OCI-LY7 (cell line): Measurements from ENCODE around the gene STX4. TPM values are rescaled to one million over a fixed set of nuclear protein-coding genes. Genes with fewer than 3 reads are reported as not detected.
A peak's percentile ranks its signal among the peaks of the same experiment; 100 is the strongest.

Experiments
- BruUV-seq: library from RNA; stranded (reverse); fragments of 400-500 nt; replicated peaks from 2 replicates; lab custom pipeline; 2021; lab: Mats Ljungman, UMichigan
- CTCF ChIA-PET: fragments of 300-600 bp; sonication (Branson Sonifier 250); formaldehyde crosslinking; loops from one replicate; lab custom pipeline; 2022; ENCODE audit warnings: antibody characterized with exemption; ENCODE audit not compliant: unreplicated experiment; lab: Charles Lee
- POLR2A ChIA-PET: fragments of 300-600 bp; sonication (Branson Sonifier 250); formaldehyde crosslinking; loops from one replicate; lab custom pipeline; 2022; ENCODE audit warnings: antibody characterized with exemption; lab: Charles Lee
- DNase-seq: peaks from one replicate; pipeline ENCODE4 v3.0.0-alpha.2; 2015; ENCODE audit warnings: low spot score
- H2AFZ ChIP-seq: fragments of 200-600 bp; sonication (generic), shearing (Covaris generic); 2 replicates; pipeline ENCODE4 v1.6.1; 2014; ENCODE audit warnings: mild to moderate bottlenecking, antibody characterized with exemption, low read length, moderate library complexity
- H3K27ac ChIP-seq: fragments of 200-600 bp; sonication (generic); 2 replicates; pipeline ENCODE4 v1.5.1; 2014; ENCODE audit warnings: mixed run types, low read depth, mild to moderate bottlenecking, moderate library complexity, low read length, inconsistent platforms; ENCODE audit not compliant: poor library complexity, severe bottlenecking
- H3K36me3 ChIP-seq: fragments of 200-600 bp; sonication (generic); 2 replicates; pipeline ENCODE4 v1.6.1; 2014; ENCODE audit warnings: mild to moderate bottlenecking, antibody characterized with exemption, low read length, moderate library complexity, mixed read lengths; ENCODE audit not compliant: insufficient read depth
- H3K4me1 ChIP-seq: fragments of 200-600 bp; sonication (generic); 2 replicates; pipeline ENCODE4 v1.5.1; 2014; ENCODE audit warnings: mild to moderate bottlenecking, low read length; ENCODE audit not compliant: insufficient read depth, poor library complexity, severe bottlenecking
- H3K4me2 ChIP-seq: fragments of 200-600 bp; sonication (generic); 2 replicates; pipeline ENCODE4 v1.6.1; 2014; ENCODE audit warnings: mild to moderate bottlenecking, low read length
- H3K4me3 ChIP-seq: fragments of 200-600 bp; sonication (generic); 2 replicates; pipeline ENCODE4 v1.5.1; 2014; ENCODE audit warnings: mild to moderate bottlenecking, low read depth, low read length; ENCODE audit not compliant: poor library complexity, severe bottlenecking
- H3K79me2 ChIP-seq: fragments of 200-600 bp; sonication (generic); 2 replicates; pipeline ENCODE4 v1.6.1; 2016; ENCODE audit warnings: low read depth, mild to moderate bottlenecking, low read length, moderate library complexity, mixed read lengths; ENCODE audit not compliant: insufficient read depth
- H3K9me2 ChIP-seq: fragments of 200-600 bp; sonication (generic); 2 replicates; pipeline ENCODE4 v1.6.1; 2016; ENCODE audit warnings: mild to moderate bottlenecking, low read length, mixed read lengths; ENCODE audit not compliant: insufficient read depth
- H3K9me3 ChIP-seq: fragments of 200-600 bp; sonication (generic); 2 replicates; pipeline ENCODE4 v1.6.1; 2014; ENCODE audit warnings: mild to moderate bottlenecking, mixed run types, low read length, mixed read lengths
- H4K20me1 ChIP-seq: fragments of 200-600 bp; sonication (generic); 2 replicates; pipeline ENCODE4 v1.6.1; 2014; ENCODE audit warnings: mild to moderate bottlenecking, antibody characterized with exemption, low read length, moderate library complexity, mixed read lengths; ENCODE audit not compliant: insufficient read depth
- CTCF ChIP-seq: fragments of 200-600 bp; sonication (generic); conservative IDR thresholded peaks from 2 replicates; pipeline ENCODE4 v1.5.1; 2014; ENCODE audit warnings: mild to moderate bottlenecking, antibody characterized with exemption, low read length, moderate library complexity, mixed read lengths
- EZH2phosphoT487 ChIP-seq: fragments of 200-600 bp; sonication (generic); IDR thresholded peaks from 2 replicates; pipeline ENCODE4 v1.6.1; 2018; ENCODE audit warnings: low read depth, borderline replicate concordance, mild to moderate bottlenecking, mixed run types, antibody characterized with exemption, low read length, moderate library complexity, mixed read lengths
- intact Hi-C: fragments of 100-400 bp; cut with micrococcal nuclease; formaldehyde crosslinking; loops from one replicate; pipeline ENCODE4 v1.10.0; 2022; ENCODE audit not compliant: unreplicated experiment
- total RNA-seq, 2 experiments: library from RNA; depleted of rRNA in 1 of 2; stranded (reverse); fragments of >200 nt in 1 of 2; shearing (Covaris generic) in 1 of 2; gene quantifications; 2 replicates each; pipeline ENCODE4 v1.2.3, GENCODE V29; 2014 to 2022

Gene STX4
- total RNA-seq, 2 experiments from 2014 or later: 16.6 to 40.5 TPM

GRCh38 chr16:31071861-31072260, 38.5 kb downstream of the STX4 start:
- Histone ChIP-seq H3K79me2 (peaks cover 58% of the 10 kb centered on the region), H3K36me3 (peaks cover 10% of the 10 kb centered on the region), H4K20me1 (no peaks in the 10 kb centered on the region), H3K4me1 (peaks cover 15% of the 10 kb centered on the region), H3K4me3 (peak overlapping the region; percentile 88), H3K27ac (no peak overlapping the region), H3K9me2 (no peaks in the 10 kb centered on the region), H3K4me2 (peak overlapping the region; percentile 95), H3K9me3 (no peaks in the 10 kb centered on the region), H2AFZ (no peak overlapping the region)
- no TSS peak for BruUV-seq
- ChIA-PET POLR2A (interaction anchor here (0.7 to 1.5 kb wide), 2 partner anchors 26 to 70 kb away, joined by 3 read pairs; no protein-coding TSS in a partner anchor), CTCF (no interaction called here)
- DNase-seq: no peak
- TF ChIP-seq EZH2phosphoT487 (no peak), CTCF (no peak)
- intact Hi-C loops: loop anchor here (5.0 kb wide), 2 partner anchors 75 to 115 kb away; partner anchors contain the start of gene SETD1A

GRCh38 chr16:31072540-31073141, 39.3 kb downstream of the STX4 start:
- Histone ChIP-seq H3K9me3 (no peaks in the 10 kb centered on the region), H2AFZ (peak overlapping the region; percentile 75), H3K79me2 (peaks cover 55% of the 10 kb centered on the region), H3K4me2 (peak overlapping the region; percentile 95), H3K4me1 (peaks cover 15% of the 10 kb centered on the region), H3K36me3 (peaks cover 17% of the 10 kb centered on the region), H3K9me2 (no peaks in the 10 kb centered on the region), H4K20me1 (no peaks in the 10 kb centered on the region), H3K4me3 (peak overlapping the region; percentile 88), H3K27ac (peak overlapping the region; percentile 84)
- TF ChIP-seq EZH2phosphoT487 (no peak), CTCF (no peak)
- ChIA-PET POLR2A (interaction anchor here (1.0 to 1.7 kb wide), 3 partner anchors 20 to 27 kb away, joined by 3 to 7 read pairs (median 3); partner anchors contain the start of gene VKORC1), CTCF (no interaction called here)
- intact Hi-C loops: loop anchor here (1.0 to 5.0 kb wide), 3 partner anchors 70 to 115 kb away; partner anchors contain the start of gene SETD1A
- no TSS peak for BruUV-seq
- DNase-seq: peak; percentile 61
